NT2/D1 (cell line): Measurements from ENCODE around the gene CCDC117.

Source experiments
- DNase-seq: peaks from one replicate; pipeline ENCODE4 v3.0.0-alpha.2; 2011; ENCODE audit warnings: low read depth, low spot score
- H3K27me3 ChIP-seq: 2 replicates; pipeline ENCODE4 v1.6.0; 2011; ENCODE audit warnings: mild to moderate bottlenecking; ENCODE audit not compliant: insufficient read length, insufficient read depth
- H3K36me3 ChIP-seq: 2 replicates; pipeline ENCODE4 v1.6.1; 2011; ENCODE audit warnings: mild to moderate bottlenecking, low read length, mixed read lengths; ENCODE audit not compliant: insufficient read depth, insufficient read length
- H3K4me1 ChIP-seq: 2 replicates; pipeline ENCODE4 v1.5.1; 2011; ENCODE audit not compliant: insufficient read depth, insufficient read length
- H3K4me3 ChIP-seq: 2 replicates; pipeline ENCODE4 v1.5.1; 2011; ENCODE audit warnings: low read depth; ENCODE audit not compliant: insufficient read length
- H3K9ac ChIP-seq: 2 replicates; pipeline ENCODE4 v1.6.0; 2011; ENCODE audit warnings: low read depth; ENCODE audit not compliant: insufficient read length
- H3K9me3 ChIP-seq: 2 replicates; pipeline ENCODE4 v1.5.1; 2011; ENCODE audit warnings: mild to moderate bottlenecking, low read length; ENCODE audit not compliant: insufficient read depth
- SUZ12 ChIP-seq: IDR thresholded peaks from 2 replicates; pipeline ENCODE4 v1.6.1; 2011; ENCODE audit not compliant: insufficient read length, insufficient read depth; ENCODE audit errors: extremely low read depth
- YY1 ChIP-seq: IDR thresholded peaks from 2 replicates; pipeline ENCODE4 v1.6.1; 2011; ENCODE audit not compliant: insufficient read length, insufficient read depth
- ZNF274 ChIP-seq: IDR thresholded peaks from 2 replicates; pipeline ENCODE4 v1.6.1; 2011; ENCODE audit warnings: mild to moderate bottlenecking, low read depth, low read length

The CCDC117 gene

GRCh38 chr22:28792491-28793383 is 20.2 kb downstream of the CCDC117 start:
- TF ChIP-seq ZNF274 (no peak), YY1 (no peak), SUZ12 (no peak)
- Histone ChIP-seq H3K4me3 (no peak overlapping the region), H3K4me1 (no peaks in the 10 kb centered on the region), H3K9me3 (no peaks in the 10 kb centered on the region), H3K9ac (no peak overlapping the region), H3K27me3 (no peaks in the 10 kb centered on the region), H3K36me3 (peaks cover 49% of the 10 kb centered on the region)
- no peak for DNase-seq

GRCh38 chr22:28793976-28794584 is 21.6 kb downstream of the CCDC117 start:
- no peak overlapping the region for H3K9ac ChIP-seq
- DNase-seq = no peak
- H3K4me3 ChIP-seq = no peak overlapping the region
- H3K27me3 ChIP-seq = no peaks in the 10 kb centered on the region
- no peaks in the 10 kb centered on the region for H3K9me3 ChIP-seq
- TF ChIP-seq YY1 (no peak), SUZ12 (no peak), ZNF274 (no peak)
- peaks cover 53% of the 10 kb centered on the region for H3K36me3 ChIP-seq
- no peaks in the 10 kb centered on the region for H3K4me1 ChIP-seq

- DNase-seq = no peak
- TF ChIP-seq ZNF274 (no peak), SUZ12 (no peak), YY1 (no peak)
- Histone ChIP-seq H3K4me3 (no peak overlapping the region), H3K9ac (no peak overlapping the region), H3K36me3 (peaks cover 51% of the 10 kb centered on the region), H3K9me3 (no peaks in the 10 kb centered on the region), H3K4me1 (no peaks in the 10 kb centered on the region), H3K27me3 (no peaks in the 10 kb centered on the region)
These were observed 22.7 kb downstream of the CCDC117 start for GRCh38 chr22:28795071-28795693.

GRCh38 chr22:28795932-28796856 is 23.7 kb downstream of the CCDC117 start:
- peaks cover 51% of the 10 kb centered on the region for H3K36me3 ChIP-seq
- H3K27me3 ChIP-seq = no peaks in the 10 kb centered on the region
- H3K4me1 ChIP-seq = no peaks in the 10 kb centered on the region
- no peaks in the 10 kb centered on the region for H3K9me3 ChIP-seq
- TF ChIP-seq YY1 = no peak
- no peak for TF ChIP-seq ZNF274
- TF ChIP-seq SUZ12 = no peak
- H3K9ac ChIP-seq = no peak overlapping the region
- no peak overlapping the region for H3K4me3 ChIP-seq
- DNase-seq = no peak

- H3K27me3 ChIP-seq = no peaks in the 10 kb centered on the region
- H3K9me3 ChIP-seq = no peaks in the 10 kb centered on the region
- TF ChIP-seq ZNF274 = no peak
- no peak for TF ChIP-seq YY1
- no peak for TF ChIP-seq SUZ12
- peaks cover 49% of the 10 kb centered on the region for H3K36me3 ChIP-seq
- no peaks in the 10 kb centered on the region for H3K4me1 ChIP-seq
- no peak for DNase-seq
- peak overlapping the region; percentile 68 for H3K4me3 ChIP-seq
- H3K9ac ChIP-seq = peak overlapping the region; percentile 78
These were observed 26.5 kb downstream of the CCDC117 start for GRCh38 chr22:28798810-28799605.

- Histone ChIP-seq H3K9ac (peak overlapping the region; percentile 78), H3K9me3 (no peaks in the 10 kb centered on the region), H3K27me3 (no peaks in the 10 kb centered on the region), H3K4me1 (no peaks in the 10 kb centered on the region), H3K4me3 (peak overlapping the region; percentile 68), H3K36me3 (peaks cover 41% of the 10 kb centered on the region)
- TF ChIP-seq SUZ12 (no peak), YY1 (no peak), ZNF274 (no peak)
- DNase-seq = no peak
These were observed 27.3 kb downstream of the CCDC117 start for GRCh38 chr22:28799606-28800307.
